Measurements from ENCODE around the gene RPS15.

GRCh38 chr19:1401138-1401888, 36.9 kb upstream of the RPS15 start, which contains the start of gene GAMT:
- TF ChIP-seq, protein P1, sequence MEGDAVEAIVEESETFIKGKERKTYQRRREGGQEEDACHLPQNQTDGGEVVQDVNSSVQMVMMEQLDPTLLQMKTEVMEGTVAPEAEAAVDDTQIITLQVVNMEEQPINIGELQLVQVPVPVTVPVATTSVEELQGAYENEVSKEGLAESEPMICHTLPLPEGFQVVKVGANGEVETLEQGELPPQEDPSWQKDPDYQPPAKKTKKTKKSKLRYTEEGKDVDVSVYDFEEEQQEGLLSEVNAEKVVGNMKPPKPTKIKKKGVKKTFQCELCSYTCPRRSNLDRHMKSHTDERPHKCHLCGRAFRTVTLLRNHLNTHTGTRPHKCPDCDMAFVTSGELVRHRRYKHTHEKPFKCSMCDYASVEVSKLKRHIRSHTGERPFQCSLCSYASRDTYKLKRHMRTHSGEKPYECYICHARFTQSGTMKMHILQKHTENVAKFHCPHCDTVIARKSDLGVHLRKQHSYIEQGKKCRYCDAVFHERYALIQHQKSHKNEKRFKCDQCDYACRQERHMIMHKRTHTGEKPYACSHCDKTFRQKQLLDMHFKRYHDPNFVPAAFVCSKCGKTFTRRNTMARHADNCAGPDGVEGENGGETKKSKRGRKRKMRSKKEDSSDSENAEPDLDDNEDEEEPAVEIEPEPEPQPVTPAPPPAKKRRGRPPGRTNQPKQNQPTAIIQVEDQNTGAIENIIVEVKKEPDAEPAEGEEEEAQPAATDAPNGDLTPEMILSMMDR (IDR thresholded peaks at IDR 0.05), result peak in 5 of 7 experiments; percentile 19 to 55 (median 42)
- TF ChIP-seq POLR2A (IDR thresholded peaks at IDR 0.05), result no peak

All from body of pancreas (tissue), 4 donors.